SK-N-SH (cell line): ENCODE data around the gene DEGS2.

Experiments
- GABPA ChIP-seq: IDR thresholded peaks from 2 replicates; pipeline ENCODE4 v1.4.0; 2012; ENCODE audit warnings: low read depth, mild to moderate bottlenecking
- MXI1 ChIP-seq: IDR thresholded peaks from 2 replicates; pipeline ENCODE4 v1.6.1; 2012; ENCODE audit warnings: mild to moderate bottlenecking, low read depth, low read length, improper control_type of control experiment
- POLR2AphosphoS5 ChIP-seq: IDR thresholded peaks from 2 replicates; pipeline ENCODE4 v1.6.1; 2012; ENCODE audit warnings: low read depth, low read length
- RAD21 ChIP-seq: IDR thresholded peaks from 2 replicates; pipeline ENCODE4 v1.6.1; 2012; ENCODE audit warnings: mild to moderate bottlenecking, low read length
- YY1 ChIP-seq: IDR thresholded peaks from 2 replicates; pipeline ENCODE4 v1.4.0; 2012; ENCODE audit warnings: low read depth, mild to moderate bottlenecking
- TF ChIP-seq, protein P1 (sequence below): fragments of 200-600 bp; sonication (generic); IDR thresholded peaks from 2 replicates; pipeline ENCODE4 v1.6.1; 2017; ENCODE audit warnings: antibody characterized with exemption, mild to moderate bottlenecking, moderate library complexity
- TF ChIP-seq, protein P2 (sequence below): fragments of 150-350 bp; IDR thresholded peaks from 2 replicates; pipeline ENCODE4 v1.6.1; 2017; ENCODE audit warnings: antibody characterized with exemption, low read length, low read depth, borderline replicate concordance
- TF ChIP-seq, protein P3 (sequence below): IDR thresholded peaks from 2 replicates; pipeline ENCODE4 v1.4.0; 2012; ENCODE audit warnings: low read depth

DNA sequence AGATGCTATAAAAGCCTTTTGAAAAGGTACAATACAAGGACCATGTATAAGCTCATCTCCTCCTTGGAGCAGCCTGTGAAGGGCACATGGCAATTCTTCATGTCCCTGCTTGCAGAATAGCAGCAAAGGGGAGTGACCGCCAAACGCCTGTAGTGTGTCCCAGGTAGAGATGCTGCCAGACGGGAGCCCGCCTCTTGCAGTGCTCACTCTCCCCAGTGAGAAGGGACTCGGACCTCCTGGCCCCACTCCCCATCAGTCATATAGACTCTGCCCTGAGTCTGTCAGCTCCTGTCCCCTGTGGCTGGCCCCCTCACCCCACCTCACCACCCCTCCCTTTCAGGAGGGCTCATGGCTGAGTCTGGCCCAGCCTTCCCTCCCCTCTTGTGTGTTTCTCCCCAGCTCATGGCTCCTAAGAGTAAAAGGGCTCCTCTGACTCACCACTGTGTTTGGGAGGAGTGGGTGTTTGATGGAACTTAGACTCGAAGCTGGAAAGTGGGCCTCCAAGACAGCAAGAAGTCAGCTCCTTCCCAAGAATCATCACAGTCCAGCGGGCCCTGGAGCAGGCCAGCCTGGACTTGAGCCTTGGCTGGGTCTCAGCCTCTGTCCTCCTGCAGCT, 40.9 kb downstream of the DEGS2 start:
- TF ChIP-seq GABPA (no peak), YY1 (no peak), POLR2AphosphoS5 (no peak), MXI1 (no peak), RAD21 (no peak)
- TF ChIP-seq, protein P1, sequence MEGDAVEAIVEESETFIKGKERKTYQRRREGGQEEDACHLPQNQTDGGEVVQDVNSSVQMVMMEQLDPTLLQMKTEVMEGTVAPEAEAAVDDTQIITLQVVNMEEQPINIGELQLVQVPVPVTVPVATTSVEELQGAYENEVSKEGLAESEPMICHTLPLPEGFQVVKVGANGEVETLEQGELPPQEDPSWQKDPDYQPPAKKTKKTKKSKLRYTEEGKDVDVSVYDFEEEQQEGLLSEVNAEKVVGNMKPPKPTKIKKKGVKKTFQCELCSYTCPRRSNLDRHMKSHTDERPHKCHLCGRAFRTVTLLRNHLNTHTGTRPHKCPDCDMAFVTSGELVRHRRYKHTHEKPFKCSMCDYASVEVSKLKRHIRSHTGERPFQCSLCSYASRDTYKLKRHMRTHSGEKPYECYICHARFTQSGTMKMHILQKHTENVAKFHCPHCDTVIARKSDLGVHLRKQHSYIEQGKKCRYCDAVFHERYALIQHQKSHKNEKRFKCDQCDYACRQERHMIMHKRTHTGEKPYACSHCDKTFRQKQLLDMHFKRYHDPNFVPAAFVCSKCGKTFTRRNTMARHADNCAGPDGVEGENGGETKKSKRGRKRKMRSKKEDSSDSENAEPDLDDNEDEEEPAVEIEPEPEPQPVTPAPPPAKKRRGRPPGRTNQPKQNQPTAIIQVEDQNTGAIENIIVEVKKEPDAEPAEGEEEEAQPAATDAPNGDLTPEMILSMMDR: no peak
- TF ChIP-seq, protein P2, sequence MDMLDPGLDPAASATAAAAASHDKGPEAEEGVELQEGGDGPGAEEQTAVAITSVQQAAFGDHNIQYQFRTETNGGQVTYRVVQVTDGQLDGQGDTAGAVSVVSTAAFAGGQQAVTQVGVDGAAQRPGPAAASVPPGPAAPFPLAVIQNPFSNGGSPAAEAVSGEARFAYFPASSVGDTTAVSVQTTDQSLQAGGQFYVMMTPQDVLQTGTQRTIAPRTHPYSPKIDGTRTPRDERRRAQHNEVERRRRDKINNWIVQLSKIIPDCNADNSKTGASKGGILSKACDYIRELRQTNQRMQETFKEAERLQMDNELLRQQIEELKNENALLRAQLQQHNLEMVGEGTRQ: no peak
- TF ChIP-seq, protein P3, sequence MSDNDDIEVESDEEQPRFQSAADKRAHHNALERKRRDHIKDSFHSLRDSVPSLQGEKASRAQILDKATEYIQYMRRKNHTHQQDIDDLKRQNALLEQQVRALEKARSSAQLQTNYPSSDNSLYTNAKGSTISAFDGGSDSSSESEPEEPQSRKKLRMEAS: no peak
